ENCODE measurements around the gene COX8A. TPM values are rescaled to one million over a fixed set of nuclear protein-coding genes. Genes with fewer than 3 reads are reported as not detected.

The COX8A gene
- total and polyA plus RNA-seq, 7 donors = 547 to 1,847 (median 830) TPM

DNA sequence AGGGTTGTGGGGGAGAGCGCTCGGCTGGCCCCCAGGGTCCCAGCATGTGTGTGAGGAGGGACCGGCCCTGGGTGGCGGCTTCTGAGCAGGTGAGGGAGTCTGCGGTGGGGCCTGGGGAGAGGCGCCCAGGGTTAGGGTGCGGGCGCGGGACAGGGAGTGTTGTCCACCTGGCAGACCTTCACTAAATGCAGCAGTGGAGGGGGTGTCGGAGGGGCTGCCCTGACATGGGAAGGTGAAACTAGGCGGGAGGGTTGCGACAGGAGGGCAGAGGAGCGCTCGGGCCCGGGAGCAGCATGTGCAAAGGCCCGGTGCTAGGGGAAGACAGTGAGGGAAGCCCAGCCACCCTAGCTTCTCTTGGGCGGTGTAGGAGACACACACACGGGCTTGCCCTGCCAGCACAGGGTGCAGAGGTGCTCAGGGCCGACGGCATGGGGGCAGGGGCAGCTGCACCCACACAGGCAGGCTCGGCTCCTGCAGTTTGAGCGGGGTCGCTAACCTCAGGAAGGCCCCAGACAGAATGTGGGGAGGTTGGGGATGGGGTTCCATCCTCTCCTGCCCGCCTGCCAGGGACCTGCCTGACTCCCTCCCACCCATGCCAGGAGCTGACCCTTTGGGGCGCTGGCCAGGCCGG is 34.0 kb downstream of the COX8A start:
- ATAC-seq (no peak), DNase-seq (no peak)
- Histone ChIP-seq H3K9me3 (no peaks in the 10 kb centered on the region), H3K4me1 (peaks cover 9% of the 10 kb centered on the region), H3K27me3 (ENCODE audit: insufficient read depth in 3 of 3, low read length in 2 of 3) (no peaks in the 10 kb centered on the region), H3K36me3 (ENCODE audit: insufficient read depth in 1 of 2, low read depth in 1 of 2) (no peaks in the 10 kb centered on the region), H3K4me3 (peak overlapping the region; percentile 53), H3K27ac (peak overlapping the region; percentile 41)
- TF ChIP-seq, protein P1, sequence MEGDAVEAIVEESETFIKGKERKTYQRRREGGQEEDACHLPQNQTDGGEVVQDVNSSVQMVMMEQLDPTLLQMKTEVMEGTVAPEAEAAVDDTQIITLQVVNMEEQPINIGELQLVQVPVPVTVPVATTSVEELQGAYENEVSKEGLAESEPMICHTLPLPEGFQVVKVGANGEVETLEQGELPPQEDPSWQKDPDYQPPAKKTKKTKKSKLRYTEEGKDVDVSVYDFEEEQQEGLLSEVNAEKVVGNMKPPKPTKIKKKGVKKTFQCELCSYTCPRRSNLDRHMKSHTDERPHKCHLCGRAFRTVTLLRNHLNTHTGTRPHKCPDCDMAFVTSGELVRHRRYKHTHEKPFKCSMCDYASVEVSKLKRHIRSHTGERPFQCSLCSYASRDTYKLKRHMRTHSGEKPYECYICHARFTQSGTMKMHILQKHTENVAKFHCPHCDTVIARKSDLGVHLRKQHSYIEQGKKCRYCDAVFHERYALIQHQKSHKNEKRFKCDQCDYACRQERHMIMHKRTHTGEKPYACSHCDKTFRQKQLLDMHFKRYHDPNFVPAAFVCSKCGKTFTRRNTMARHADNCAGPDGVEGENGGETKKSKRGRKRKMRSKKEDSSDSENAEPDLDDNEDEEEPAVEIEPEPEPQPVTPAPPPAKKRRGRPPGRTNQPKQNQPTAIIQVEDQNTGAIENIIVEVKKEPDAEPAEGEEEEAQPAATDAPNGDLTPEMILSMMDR (IDR thresholded peaks at IDR 0.05) = no peak
- intact Hi-C loops (cut with DNase I) = no loop called here
- WGBS, 3 donors = 92 to 94% (median 93%) methylated on average over 16 to 26 of the region's 26 CpGs

- TF ChIP-seq, protein P1 (IDR thresholded peaks at IDR 0.05) = no peak
- no peak for ATAC-seq
- DNase-seq = no peak
Measured at GRCh38 chr11:64008914-64009633, 34.7 kb downstream of the COX8A start.

DNA sequence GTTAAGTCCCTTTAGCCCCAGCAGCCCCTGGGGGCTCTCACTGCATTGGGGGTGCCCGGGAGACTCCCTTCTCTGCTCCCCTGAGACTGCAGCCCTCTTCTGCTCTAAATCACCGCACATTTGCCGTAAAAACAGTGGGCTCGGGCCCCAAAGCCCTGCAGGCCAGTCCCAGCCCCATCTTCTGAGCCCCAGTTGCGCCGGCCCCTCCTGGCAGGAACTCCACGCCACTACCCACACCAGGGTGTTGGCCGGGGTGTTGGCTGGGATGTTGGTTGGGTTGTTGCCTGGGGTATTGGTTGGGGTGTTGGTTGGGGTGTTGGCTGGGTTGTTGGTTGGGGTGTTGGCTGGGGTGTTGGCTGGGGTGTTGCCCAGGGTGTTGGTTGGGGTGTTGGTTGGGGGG is 35.3 kb downstream of the COX8A start:
- peaks cover 9% of the 10 kb centered on the region for H3K4me1 ChIP-seq
- no peak overlapping the region for H3K4me3 ChIP-seq
- no peak for DNase-seq
- H3K27ac ChIP-seq = no peak overlapping the region
- WGBS, 3 donors = 97 to 98% (median 98%) methylated on average over 8 of the region's 8 CpGs
- H3K36me3 ChIP-seq (ENCODE audit: insufficient read depth in 1 of 2, low read depth in 1 of 2) = no peaks in the 10 kb centered on the region
- TF ChIP-seq, protein P1 (IDR thresholded peaks at IDR 0.05) = no peak
- no peaks in the 10 kb centered on the region for H3K27me3 ChIP-seq (ENCODE audit: insufficient read depth in 3 of 3, low read length in 2 of 3)
- intact Hi-C loops (cut with DNase I) = no loop called here
- ATAC-seq = no peak
- no peaks in the 10 kb centered on the region for H3K9me3 ChIP-seq

More at GRCh38 chr11:64008914-64009633, 34.7 kb downstream of the COX8A start:
- peaks cover 9% of the 10 kb centered on the region for H3K4me1 ChIP-seq
- no peak overlapping the region for H3K4me3 ChIP-seq
- no peaks in the 10 kb centered on the region for H3K36me3 ChIP-seq (ENCODE audit: insufficient read depth in 1 of 2, low read depth in 1 of 2)
- 94 to 96% (median 95%) methylated on average over 18 of the region's 18 CpGs for WGBS, 3 donors
- H3K9me3 ChIP-seq = no peaks in the 10 kb centered on the region
- H3K27me3 ChIP-seq (ENCODE audit: insufficient read depth in 3 of 3, low read length in 2 of 3) = no peaks in the 10 kb centered on the region
- no peak overlapping the region for H3K27ac ChIP-seq
- intact Hi-C loops (cut with DNase I) = no loop called here

DNA sequence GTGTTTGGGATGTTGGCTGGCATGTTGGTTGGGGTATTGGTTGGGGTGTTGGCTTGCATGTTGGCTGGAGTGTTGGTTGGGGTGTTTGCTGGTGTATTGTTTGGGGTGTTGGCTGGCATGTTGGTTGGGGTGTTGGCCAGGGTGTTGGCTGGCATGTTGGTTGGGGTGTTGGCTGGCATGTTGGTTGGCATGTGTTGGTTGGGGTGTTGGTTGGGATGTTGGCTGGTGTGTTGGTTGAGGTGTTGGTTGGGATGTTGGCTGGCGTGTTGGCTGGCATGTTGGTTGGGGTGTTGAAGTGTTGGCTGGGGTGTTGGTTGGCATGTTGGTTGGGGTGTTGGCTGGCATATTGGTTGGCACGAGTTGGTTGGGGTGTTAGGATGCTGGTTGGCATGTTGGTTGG is 36.4 kb downstream of the COX8A start:
- Histone ChIP-seq H3K27ac (no peak overlapping the region), H3K4me3 (no peak overlapping the region), H3K27me3 (ENCODE audit: insufficient read depth in 3 of 3, low read length in 2 of 3) (no peaks in the 10 kb centered on the region), H3K9me3 (no peaks in the 10 kb centered on the region), H3K36me3 (ENCODE audit: insufficient read depth in 1 of 2, low read depth in 1 of 2) (no peaks in the 10 kb centered on the region), H3K4me1 (peaks cover 9% of the 10 kb centered on the region)
- TF ChIP-seq, protein P1 (IDR thresholded peaks at IDR 0.05) = no peak
- no peak for DNase-seq
- intact Hi-C loops (cut with DNase I) = no loop called here
- 94 to 100% (median 95%) methylated on average over 2 of the region's 2 CpGs for WGBS, 3 donors
- no peak for ATAC-seq
